Calu3 (cell line): ENCODE data around the gene SLC39A13. TPM values are rescaled to one million over a fixed set of nuclear protein-coding genes. Genes with fewer than 3 reads are reported as not detected.
A peak's percentile ranks its signal among the peaks of the same experiment; 100 is the strongest.

ENCODE experiments used
- BruUV-seq: library from RNA; stranded (reverse); fragments of 400-500 nt; replicated peaks from 2 replicates; lab custom pipeline; 2021; lab: Mats Ljungman, UMichigan
- CTCF ChIA-PET: fragments of 300-600 bp; sonication (Branson Sonifier 250); formaldehyde crosslinking; loops from one replicate; lab custom pipeline; 2022; ENCODE audit warnings: antibody characterized with exemption; lab: Charles Lee
- DNase-seq: peaks from one replicate; pipeline ENCODE4 v3.0.0; 2022
- H3K27ac Mint-ChIP-seq: one replicate; pipeline ENCODE4 v1.8.0; 2022; ENCODE audit warnings: mixed read lengths; ENCODE audit not compliant: unreplicated experiment
- H3K27me3 Mint-ChIP-seq: one replicate; pipeline ENCODE4 v1.8.0; 2022; ENCODE audit warnings: mixed read lengths; ENCODE audit not compliant: unreplicated experiment
- H3K36me3 Mint-ChIP-seq: one replicate; pipeline ENCODE4 v1.8.0; 2022; ENCODE audit warnings: mild to moderate bottlenecking, moderate library complexity, mixed read lengths; ENCODE audit not compliant: insufficient read depth, unreplicated experiment
- H3K4me1 Mint-ChIP-seq: one replicate; pipeline ENCODE4 v1.8.0; 2022; ENCODE audit warnings: mild to moderate bottlenecking, low read depth, mixed read lengths; ENCODE audit not compliant: unreplicated experiment
- H3K4me3 Mint-ChIP-seq: one replicate; pipeline ENCODE4 v1.8.0; 2022; ENCODE audit warnings: mild to moderate bottlenecking, low read depth, moderate library complexity, mixed read lengths; ENCODE audit not compliant: unreplicated experiment
- H3K9me3 Mint-ChIP-seq: one replicate; pipeline ENCODE4 v1.8.0; 2022; ENCODE audit warnings: low read depth, mixed read lengths; ENCODE audit not compliant: unreplicated experiment
- CTCF ChIP-seq: fragments of 200-600 bp; IDR thresholded peaks from one replicate; pipeline ENCODE4 v1.8.0; 2022; ENCODE audit warnings: antibody characterized with exemption; ENCODE audit not compliant: unreplicated experiment
- intact Hi-C: fragments of 100-400 bp; cut with micrococcal nuclease; formaldehyde crosslinking; loops from one replicate; pipeline ENCODE4 v1.10.0; 2022; ENCODE audit not compliant: unreplicated experiment
- total RNA-seq: library from RNA; stranded (reverse); gene quantifications from 2 replicates; pipeline ENCODE4 v1.2.3, GENCODE V29; 2022

The SLC39A13 gene
- total RNA-seq, 1 experiment from 2014 or later: 24.3 TPM

DNA sequence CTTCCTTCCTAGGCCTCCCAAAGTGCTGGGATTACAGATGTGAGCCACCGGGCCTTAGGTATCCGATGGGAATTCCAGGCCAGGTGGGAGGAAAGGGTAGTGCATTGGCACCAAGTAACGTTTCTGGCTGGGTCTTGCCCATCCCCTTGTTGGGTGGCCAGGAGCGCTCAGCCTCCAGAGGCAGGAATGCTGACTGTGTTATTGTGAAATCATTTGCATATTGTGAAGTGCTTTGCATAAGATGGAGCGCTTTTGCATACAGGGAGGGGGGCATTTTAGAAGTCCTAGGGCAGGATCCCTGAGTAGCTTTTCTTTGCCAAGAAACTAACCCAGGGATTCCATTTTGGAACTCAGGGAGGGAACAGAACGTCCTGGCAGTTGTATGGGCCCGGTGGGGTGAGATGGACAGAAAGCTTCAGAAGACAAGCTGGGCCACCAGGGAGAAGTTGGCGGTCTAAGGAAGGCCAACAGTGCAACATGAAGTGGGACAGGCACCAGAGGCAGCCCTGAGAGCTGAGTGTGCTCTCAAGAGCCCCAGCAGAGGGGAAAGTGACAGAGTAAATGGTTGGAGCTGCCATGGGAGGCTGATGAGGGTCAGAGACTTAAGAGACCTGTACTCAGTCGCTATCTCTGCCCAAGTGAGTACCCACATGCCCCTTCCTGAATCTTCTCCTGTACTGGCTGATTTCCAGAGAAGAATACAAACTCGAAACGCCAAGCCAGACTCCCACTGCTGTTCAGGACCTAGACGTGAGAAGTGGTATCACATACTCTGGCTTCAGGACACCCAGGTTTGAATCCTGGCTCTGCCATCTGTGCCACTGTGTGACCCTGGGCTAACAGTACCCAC, 1.3 kb upstream of the SLC39A13 start:
- no peak for DNase-seq
- intact Hi-C loops: loop anchor here (5.0 kb wide), 1 partner anchor 35 kb away; no protein-coding TSS in a partner anchor
- Mint-ChIP-seq H3K9me3 (no peaks in the 10 kb centered on the region), H3K4me3 (peak overlapping the region; percentile 82), H3K27ac (peak overlapping the region; percentile 69), H3K4me1 (peaks cover 9% of the 10 kb centered on the region), H3K36me3 (peaks cover 27% of the 10 kb centered on the region), H3K27me3 (no peaks in the 10 kb centered on the region)
- CTCF ChIA-PET: interaction anchor here (0.7 to 0.9 kb wide), 2 partner anchors 33 to 36 kb away, joined by 4 to 5 read pairs; no protein-coding TSS in a partner anchor
- BruUV-seq: no TSS peak
- TF ChIP-seq CTCF: no peak

- Mint-ChIP-seq H3K27ac (peak overlapping the region; percentile 48), H3K9me3 (no peaks in the 10 kb centered on the region), H3K4me3 (peak overlapping the region; percentile 82), H3K4me1 (peaks cover 13% of the 10 kb centered on the region), H3K36me3 (peaks cover 27% of the 10 kb centered on the region), H3K27me3 (no peaks in the 10 kb centered on the region)
- no peak for TF ChIP-seq CTCF
- intact Hi-C loops: loop anchor here (5.0 kb wide), 1 partner anchor 37 kb away; no protein-coding TSS in a partner anchor
- BruUV-seq: TSS peak; percentile 65
- DNase-seq: peak; percentile 36
- CTCF ChIA-PET: no interaction called here
These were observed 429 bp downstream of the SLC39A13 start for GRCh38 chr11:47408598-47409439.

DNA sequence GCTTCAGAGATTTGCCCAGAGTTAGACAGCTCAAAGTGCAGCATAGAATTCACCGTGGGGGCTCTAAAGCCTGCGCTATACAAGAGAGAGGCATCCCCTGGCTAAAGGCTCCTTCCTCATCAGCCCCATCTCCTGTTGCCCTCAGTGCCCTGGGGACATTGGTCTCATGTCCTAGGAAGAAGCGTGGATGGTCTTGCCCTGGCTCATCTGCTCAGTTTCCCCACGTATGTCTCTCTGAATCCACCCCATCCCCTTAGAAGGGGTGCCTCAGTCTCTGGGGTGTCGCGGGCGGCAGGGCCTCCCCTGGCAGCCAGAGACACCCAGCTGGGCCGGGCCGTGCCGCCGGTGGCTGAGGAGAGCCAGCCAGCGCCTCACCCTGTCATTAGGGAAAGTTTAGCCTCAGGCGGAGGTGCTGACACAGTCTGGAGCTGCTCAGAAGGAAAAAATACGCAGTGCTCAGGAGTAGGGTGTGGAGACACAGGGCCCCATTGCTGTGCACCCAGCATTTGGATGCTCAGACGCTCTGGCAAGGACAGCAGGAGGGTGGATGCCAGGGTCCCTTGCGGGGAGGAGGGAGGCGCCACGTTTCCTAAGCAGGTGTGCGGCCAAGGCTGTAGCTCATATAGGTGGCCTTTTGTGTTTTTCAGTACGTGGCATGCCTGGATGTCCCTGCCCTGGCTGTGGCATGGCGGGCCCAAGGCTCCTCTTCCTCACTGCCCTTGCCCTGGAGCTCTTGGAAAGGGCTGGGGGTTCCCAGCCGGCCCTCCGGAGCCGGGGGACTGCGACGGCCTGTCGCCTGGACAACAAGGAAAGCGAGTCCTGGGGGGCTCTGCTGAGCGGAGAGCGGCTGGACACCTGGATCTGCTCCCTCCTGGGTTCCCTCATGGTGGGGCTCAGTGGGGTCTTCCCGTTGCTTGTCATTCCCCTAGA, 1.3 kb downstream of the SLC39A13 start:
- peaks cover 19% of the 10 kb centered on the region for H3K4me1 Mint-ChIP-seq
- CTCF ChIA-PET: no interaction called here
- no peak for DNase-seq
- intact Hi-C loops: loop anchor here (5.0 kb wide), 1 partner anchor 37 kb away; no protein-coding TSS in a partner anchor
- no peaks in the 10 kb centered on the region for H3K9me3 Mint-ChIP-seq
- H3K36me3 Mint-ChIP-seq: peaks cover 27% of the 10 kb centered on the region
- no peak for TF ChIP-seq CTCF
- H3K27me3 Mint-ChIP-seq: no peaks in the 10 kb centered on the region
- H3K27ac Mint-ChIP-seq: peak overlapping the region; percentile 48
- no TSS peak for BruUV-seq
- H3K4me3 Mint-ChIP-seq: peak overlapping the region; percentile 82
